ENCODE measurements around the gene CDHR5. TPM values are rescaled to one million over a fixed set of nuclear protein-coding genes. Genes with fewer than 3 reads are reported as not detected.
A peak's percentile ranks its signal among the peaks of the same experiment; 100 is the strongest.

CDHR5 gene
- total RNA-seq, 1 donor, result not detected

DNA sequence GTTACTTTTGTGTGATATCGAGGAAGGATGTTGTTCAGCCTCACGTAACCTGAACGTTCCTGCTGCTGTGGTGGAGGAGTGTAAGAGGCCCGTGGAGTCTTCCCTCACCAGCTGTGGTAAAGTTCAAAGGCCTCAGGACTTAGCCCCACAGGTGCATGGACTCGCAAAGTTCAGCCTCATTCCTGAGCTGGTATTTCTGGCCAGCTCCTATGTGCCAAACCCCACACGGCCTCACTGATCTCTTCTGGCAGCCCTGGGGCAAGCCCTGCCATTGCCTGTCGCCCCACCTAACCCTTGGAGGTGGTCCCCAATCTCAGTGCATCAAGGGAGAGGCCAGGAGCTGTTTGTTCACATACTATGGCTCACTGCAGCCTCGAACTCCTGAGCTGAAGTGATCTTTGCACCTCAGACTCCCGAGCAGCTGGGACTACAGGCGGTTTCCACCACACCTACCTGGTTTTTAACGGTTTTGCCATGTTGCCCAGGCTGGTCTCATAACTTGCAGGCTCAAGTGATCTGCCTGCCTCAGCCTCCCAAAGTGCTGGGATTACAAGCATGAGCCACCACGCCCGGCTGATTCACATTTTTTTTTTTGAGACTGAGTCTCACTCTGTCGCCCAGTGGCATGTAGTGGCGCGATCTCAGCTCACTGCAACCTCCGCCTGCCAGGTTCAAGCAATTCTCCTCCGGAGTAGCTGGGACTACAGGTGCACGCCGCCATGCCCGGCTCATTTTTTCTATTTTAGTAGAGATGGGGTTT, 46.3 kb downstream of the CDHR5 start:
- Histone ChIP-seq H3K4me1 (ENCODE audit: insufficient read depth, low read length) (peaks cover 12% of the 10 kb centered on the region), H3K4me2 (ENCODE audit: insufficient read depth, low read length) (peak overlapping the region; percentile 80), H3K9me3 (ENCODE audit: low read depth, low read length) (no peaks in the 10 kb centered on the region), H3K4me3 (ENCODE audit: insufficient read depth, low read length) (peak overlapping the region; percentile 98), H3K27me3 (ENCODE audit: insufficient read depth, low read length) (peaks cover 6% of the 10 kb centered on the region), H2AFZ (ENCODE audit: low read length) (no peak overlapping the region), H3K27ac (ENCODE audit: low read depth, low read length) (peak overlapping the region; percentile 75), H3K36me3 (ENCODE audit: insufficient read depth, low read length) (peaks cover 4% of the 10 kb centered on the region), H4K20me1 (ENCODE audit: insufficient read depth, low read length) (peaks cover 52% of the 10 kb centered on the region), H3K79me2 (ENCODE audit: insufficient read depth, low read length) (peaks cover 65% of the 10 kb centered on the region)
- no peak for DNase-seq (ENCODE audit: insufficient read length, low spot score, missing footprints)
- TF ChIP-seq, protein P1, sequence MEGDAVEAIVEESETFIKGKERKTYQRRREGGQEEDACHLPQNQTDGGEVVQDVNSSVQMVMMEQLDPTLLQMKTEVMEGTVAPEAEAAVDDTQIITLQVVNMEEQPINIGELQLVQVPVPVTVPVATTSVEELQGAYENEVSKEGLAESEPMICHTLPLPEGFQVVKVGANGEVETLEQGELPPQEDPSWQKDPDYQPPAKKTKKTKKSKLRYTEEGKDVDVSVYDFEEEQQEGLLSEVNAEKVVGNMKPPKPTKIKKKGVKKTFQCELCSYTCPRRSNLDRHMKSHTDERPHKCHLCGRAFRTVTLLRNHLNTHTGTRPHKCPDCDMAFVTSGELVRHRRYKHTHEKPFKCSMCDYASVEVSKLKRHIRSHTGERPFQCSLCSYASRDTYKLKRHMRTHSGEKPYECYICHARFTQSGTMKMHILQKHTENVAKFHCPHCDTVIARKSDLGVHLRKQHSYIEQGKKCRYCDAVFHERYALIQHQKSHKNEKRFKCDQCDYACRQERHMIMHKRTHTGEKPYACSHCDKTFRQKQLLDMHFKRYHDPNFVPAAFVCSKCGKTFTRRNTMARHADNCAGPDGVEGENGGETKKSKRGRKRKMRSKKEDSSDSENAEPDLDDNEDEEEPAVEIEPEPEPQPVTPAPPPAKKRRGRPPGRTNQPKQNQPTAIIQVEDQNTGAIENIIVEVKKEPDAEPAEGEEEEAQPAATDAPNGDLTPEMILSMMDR (IDR thresholded peaks at IDR 0.05; ENCODE audit: extremely low read depth, low read depth, low read length), result no peak

DNA sequence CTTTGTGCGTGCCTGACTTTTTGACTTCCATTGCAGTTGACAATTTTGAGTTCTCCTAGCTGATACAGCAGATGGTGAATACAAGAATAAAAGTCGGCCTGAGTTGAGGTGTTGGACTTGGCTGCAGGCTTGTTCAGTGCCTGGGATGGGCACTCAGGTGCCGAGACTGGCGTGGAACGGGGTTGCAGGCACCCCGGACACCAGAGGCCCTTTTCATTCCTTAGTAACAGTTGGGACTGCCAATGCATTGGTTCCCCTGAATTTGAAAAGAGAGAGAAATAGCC, 47.2 kb downstream of the CDHR5 start:
- H2AFZ ChIP-seq (ENCODE audit: low read length), result no peak overlapping the region
- TF ChIP-seq, protein P1 (IDR thresholded peaks at IDR 0.05; ENCODE audit: extremely low read depth, low read depth, low read length), result no peak
- H3K4me3 ChIP-seq (ENCODE audit: insufficient read depth, low read length), result peak overlapping the region; percentile 98
- peak overlapping the region; percentile 80 for H3K4me2 ChIP-seq (ENCODE audit: insufficient read depth, low read length)
- H3K79me2 ChIP-seq (ENCODE audit: insufficient read depth, low read length), result peaks cover 57% of the 10 kb centered on the region
- peaks cover 12% of the 10 kb centered on the region for H3K4me1 ChIP-seq (ENCODE audit: insufficient read depth, low read length)
- peaks cover 51% of the 10 kb centered on the region for H4K20me1 ChIP-seq (ENCODE audit: insufficient read depth, low read length)
- no peak for DNase-seq (ENCODE audit: insufficient read length, low spot score, missing footprints)
- no peaks in the 10 kb centered on the region for H3K9me3 ChIP-seq (ENCODE audit: low read depth, low read length)
- H3K27ac ChIP-seq (ENCODE audit: low read depth, low read length), result peak overlapping the region; percentile 75
- H3K27me3 ChIP-seq (ENCODE audit: insufficient read depth, low read length), result peaks cover 6% of the 10 kb centered on the region
- H3K36me3 ChIP-seq (ENCODE audit: insufficient read depth, low read length), result no peaks in the 10 kb centered on the region

DNA sequence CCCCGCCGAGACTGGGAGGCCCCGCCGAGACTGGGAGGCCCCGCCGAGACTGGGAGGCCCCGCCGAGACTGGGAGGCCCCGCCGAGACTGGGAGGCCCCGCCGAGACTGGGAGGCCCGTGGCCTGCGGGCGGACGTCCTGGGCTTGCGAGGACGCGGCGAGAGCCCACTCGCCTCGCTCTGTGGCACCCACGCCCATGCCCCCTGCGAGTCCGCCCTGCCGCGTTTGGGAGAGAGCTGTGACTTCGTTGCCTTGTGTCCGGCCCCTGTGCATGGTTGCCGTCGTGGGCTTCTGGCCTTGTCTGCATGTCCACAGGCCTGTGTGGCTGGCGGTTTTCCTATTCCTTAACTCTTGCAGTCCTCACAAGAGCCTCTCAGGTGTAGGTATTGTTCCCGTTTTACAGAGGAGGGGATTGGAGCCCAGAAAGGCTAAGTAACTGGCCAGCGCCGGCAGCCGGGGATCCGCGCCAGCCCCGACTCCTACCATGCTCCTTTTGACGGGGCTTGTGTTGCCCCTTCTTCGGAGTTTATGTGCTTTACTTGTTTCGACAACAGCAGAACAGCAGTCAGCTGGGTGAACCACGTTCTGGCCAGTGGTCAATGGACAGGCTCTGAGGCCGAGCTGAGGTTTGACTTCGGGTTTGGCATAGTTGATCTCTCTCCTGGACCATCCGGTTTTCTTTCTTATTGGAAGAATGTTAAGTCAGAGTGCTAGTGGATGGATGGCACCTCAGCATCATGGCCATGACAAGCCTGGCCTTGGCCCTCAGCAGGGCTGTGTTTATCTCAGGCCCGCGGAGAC, 47.7 kb downstream of the CDHR5 start:
- H3K27ac ChIP-seq (ENCODE audit: low read depth, low read length), result peak overlapping the region; percentile 75
- DNase-seq (ENCODE audit: insufficient read length, low spot score, missing footprints), result peak; percentile 92

More for the DNA sequence above, 47.7 kb downstream of the CDHR5 start:
- Histone ChIP-seq H4K20me1 (ENCODE audit: insufficient read depth, low read length) (peaks cover 49% of the 10 kb centered on the region), H2AFZ (ENCODE audit: low read length) (peak overlapping the region; percentile 15), H3K9me3 (ENCODE audit: low read depth, low read length) (no peaks in the 10 kb centered on the region), H3K36me3 (ENCODE audit: insufficient read depth, low read length) (no peaks in the 10 kb centered on the region), H3K79me2 (ENCODE audit: insufficient read depth, low read length) (peaks cover 52% of the 10 kb centered on the region), H3K4me2 (ENCODE audit: insufficient read depth, low read length) (peak overlapping the region; percentile 80), H3K4me1 (ENCODE audit: insufficient read depth, low read length) (peaks cover 12% of the 10 kb centered on the region), H3K27me3 (ENCODE audit: insufficient read depth, low read length) (peaks cover 6% of the 10 kb centered on the region), H3K4me3 (ENCODE audit: insufficient read depth, low read length) (peak overlapping the region; percentile 98)
- TF ChIP-seq, protein P1 (IDR thresholded peaks at IDR 0.05; ENCODE audit: extremely low read depth, low read depth, low read length), result no peak

Data from osteoblast (primary cell).